Hepatocyte (in vitro differentiated cells): ENCODE results near the gene WDTC1. TPM values are rescaled to one million over a fixed set of nuclear protein-coding genes. Genes with fewer than 3 reads are reported as not detected.
A peak's percentile ranks its signal among the peaks of the same experiment; 100 is the strongest.

Experiments
- DNase-seq: peaks from one replicate; pipeline ENCODE4 v3.0.0-alpha.2; 2016; ENCODE audit warnings: low spot score
- H2AFZ ChIP-seq: fragments of 200-600 bp; sonication (generic); 2 replicates; pipeline ENCODE4 v1.6.0; 2016; ENCODE audit warnings: antibody characterized with exemption, mild to moderate bottlenecking
- H3K27ac ChIP-seq: fragments of 200-600 bp; sonication (generic); 2 replicates; pipeline ENCODE4 v1.5.1; 2016; ENCODE audit warnings: mild to moderate bottlenecking
- H3K27me3 ChIP-seq: fragments of 200-600 bp; sonication (generic); 2 replicates; pipeline ENCODE4 v1.6.1; 2016
- H3K36me3 ChIP-seq: fragments of 200-600 bp; sonication (generic); replicated peaks from 2 replicates; pipeline ENCODE4 v1.5.1; 2016; ENCODE audit warnings: low read depth; ENCODE audit not compliant: insufficient read depth
- H3K4me1 ChIP-seq: fragments of 200-600 bp; sonication (generic); 2 replicates; pipeline ENCODE4 v1.5.1; 2016; ENCODE audit warnings: mild to moderate bottlenecking, moderate library complexity; ENCODE audit not compliant: insufficient read depth
- H3K4me2 ChIP-seq: fragments of 200-600 bp; sonication (generic); 2 replicates; pipeline ENCODE4 v1.6.0; 2016
- H3K4me3 ChIP-seq: fragments of 200-600 bp; sonication (generic); 2 replicates; pipeline ENCODE4 v1.5.1; 2016; ENCODE audit warnings: mild to moderate bottlenecking
- H3K79me2 ChIP-seq: fragments of 200-600 bp; sonication (generic); 2 replicates; pipeline ENCODE4 v1.6.0; 2017; ENCODE audit warnings: mild to moderate bottlenecking
- H3K9me2 ChIP-seq: fragments of 200-600 bp; sonication (generic); replicated peaks from 2 replicates; pipeline ENCODE4 v1.6.0; 2017; ENCODE audit warnings: mild to moderate bottlenecking; ENCODE audit not compliant: insufficient read depth
- H3K9me3 ChIP-seq: fragments of 200-600 bp; sonication (generic); 2 replicates; pipeline ENCODE4 v1.5.1; 2016; ENCODE audit warnings: low read depth, mild to moderate bottlenecking
- H4K20me1 ChIP-seq: fragments of 200-600 bp; sonication (generic); 2 replicates; pipeline ENCODE4 v1.6.0; 2016; ENCODE audit warnings: mild to moderate bottlenecking; ENCODE audit not compliant: insufficient read depth, poor library complexity, severe bottlenecking
- EZH2 ChIP-seq: fragments of 200-600 bp; sonication (generic); IDR thresholded peaks from 2 replicates; pipeline ENCODE4 v1.6.1; 2016; ENCODE audit warnings: antibody characterized with exemption, mild to moderate bottlenecking, borderline replicate concordance
- EZH2phosphoT487 ChIP-seq: fragments of 200-600 bp; sonication (generic); IDR thresholded peaks from one replicate; pipeline ENCODE4 v1.6.1; 2018; ENCODE audit warnings: antibody characterized with exemption, mild to moderate bottlenecking, low read depth, moderate library complexity; ENCODE audit not compliant: unreplicated experiment, severe bottlenecking
- WGBS: methylation state at CpG from one replicate; pipeline ENCODE4 v1.1.6; 2016; ENCODE audit warnings: low lambda C conversion rate; ENCODE audit errors: missing lambda C conversion rate; 5-methylcytosine and 5-hydroxymethylcytosine counted together
- polyA plus RNA-seq: library from polyadenylated mRNA; unstranded; fragments of >200 nt; fragmentation: Nextera tagmentation; extraction: Ambion mirVana; gene quantifications from 2 replicates; pipeline ENCODE4 v1.2.1, GENCODE V29; 2016
- total RNA-seq: library from RNA; depleted of rRNA; stranded (reverse); fragments of >200 nt; gene quantifications from 2 replicates; pipeline ENCODE4 v1.2.3, GENCODE V29; 2014
- TF ChIP-seq, protein P1 (sequence below): fragments of 200-600 bp; sonication (generic); IDR thresholded peaks from 2 replicates; pipeline ENCODE4 v1.5.1; 2016; ENCODE audit warnings: antibody characterized with exemption, mild to moderate bottlenecking; ENCODE audit not compliant: poor library complexity

Gene WDTC1
- total and polyA plus RNA-seq, 2 experiments from 2014 or later: 11.0 to 22.8 TPM

DNA sequence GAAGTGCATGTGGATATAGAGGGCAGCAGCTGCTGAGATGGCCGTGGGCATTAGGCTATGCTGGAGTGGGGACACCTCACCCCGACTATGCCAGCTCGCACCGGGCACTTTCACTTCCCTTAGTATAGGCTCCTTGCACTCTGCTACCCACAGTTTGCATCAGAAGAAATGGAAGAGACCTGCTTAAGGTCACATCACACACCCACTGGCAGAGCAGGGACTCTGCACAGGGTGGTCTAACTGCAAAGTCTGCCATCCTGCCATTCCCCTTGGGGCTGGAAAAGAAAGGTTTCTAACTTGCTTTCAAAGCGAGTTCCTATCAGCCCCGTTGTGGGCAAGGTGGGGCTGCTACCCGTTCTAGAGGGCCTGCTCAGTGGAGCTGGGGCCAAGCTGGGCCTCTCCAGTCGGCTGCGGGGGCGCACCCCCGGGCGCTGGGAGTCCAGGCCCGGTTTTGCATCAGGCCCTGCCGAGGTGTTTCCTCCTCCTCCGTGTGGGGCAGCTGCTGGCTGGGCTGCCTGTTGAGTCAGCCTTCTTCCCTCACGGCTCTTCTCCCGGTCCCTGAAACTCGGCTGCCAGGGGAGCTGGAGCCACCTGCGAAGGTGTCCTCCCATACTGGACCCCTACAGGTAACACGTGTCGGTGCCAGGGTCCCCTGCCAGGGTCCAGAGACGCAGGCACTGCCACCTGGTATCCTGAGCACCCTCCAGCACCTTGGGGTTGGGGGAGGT is 107.3 kb downstream of the WDTC1 start, which contains the start of gene SYTL1:
TSS of gene SYTL1 (plus strand) at position 498 of the 728 bp plus-strand sequence. CDS start 3,313 bp downstream, outside the sequence.
- Histone ChIP-seq H3K9me2 (no peaks in the 10 kb centered on the region), H3K27ac (peak within 1 kb of the TSS; percentile 72), H3K4me3 (peak within 1 kb of the TSS; percentile 20), H3K9me3 (no peaks in the 10 kb centered on the region), H3K36me3 (no peaks in the 10 kb centered on the region), H2AFZ (peak within 1 kb of the TSS; percentile 56), H3K79me2 (no peaks in the 10 kb centered on the region), H3K4me2 (peak within 1 kb of the TSS; percentile 91), H3K4me1 (peaks cover 16% of the 10 kb centered on the region), H3K27me3 (no peaks in the 10 kb centered on the region), H4K20me1 (no peaks in the 10 kb centered on the region)
- no peak for TF ChIP-seq EZH2
- TF ChIP-seq EZH2phosphoT487: no peak
- TF ChIP-seq, protein P1, sequence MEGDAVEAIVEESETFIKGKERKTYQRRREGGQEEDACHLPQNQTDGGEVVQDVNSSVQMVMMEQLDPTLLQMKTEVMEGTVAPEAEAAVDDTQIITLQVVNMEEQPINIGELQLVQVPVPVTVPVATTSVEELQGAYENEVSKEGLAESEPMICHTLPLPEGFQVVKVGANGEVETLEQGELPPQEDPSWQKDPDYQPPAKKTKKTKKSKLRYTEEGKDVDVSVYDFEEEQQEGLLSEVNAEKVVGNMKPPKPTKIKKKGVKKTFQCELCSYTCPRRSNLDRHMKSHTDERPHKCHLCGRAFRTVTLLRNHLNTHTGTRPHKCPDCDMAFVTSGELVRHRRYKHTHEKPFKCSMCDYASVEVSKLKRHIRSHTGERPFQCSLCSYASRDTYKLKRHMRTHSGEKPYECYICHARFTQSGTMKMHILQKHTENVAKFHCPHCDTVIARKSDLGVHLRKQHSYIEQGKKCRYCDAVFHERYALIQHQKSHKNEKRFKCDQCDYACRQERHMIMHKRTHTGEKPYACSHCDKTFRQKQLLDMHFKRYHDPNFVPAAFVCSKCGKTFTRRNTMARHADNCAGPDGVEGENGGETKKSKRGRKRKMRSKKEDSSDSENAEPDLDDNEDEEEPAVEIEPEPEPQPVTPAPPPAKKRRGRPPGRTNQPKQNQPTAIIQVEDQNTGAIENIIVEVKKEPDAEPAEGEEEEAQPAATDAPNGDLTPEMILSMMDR: no peak
- WGBS: 20% methylated on average over 22 of the region's 22 CpGs
- peak; percentile 86 for DNase-seq

DNA sequence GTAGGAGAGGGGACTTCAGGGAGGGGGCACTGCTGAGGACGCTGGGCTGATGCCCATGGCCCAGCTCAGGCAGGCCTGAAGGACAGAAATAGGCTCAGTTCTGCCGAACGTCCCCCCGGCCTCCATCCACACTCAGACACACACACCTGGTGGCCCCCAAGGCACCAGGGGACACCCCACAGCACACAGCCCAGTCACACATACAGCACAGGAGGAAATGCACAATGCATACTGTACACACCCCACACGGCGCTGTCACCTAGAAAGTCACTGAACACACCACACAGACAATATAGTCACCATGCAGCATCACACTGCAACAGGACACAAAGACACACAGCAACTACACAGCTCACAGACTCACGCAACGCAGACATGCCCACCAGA is 108.0 kb downstream of the WDTC1 start:
- peak overlapping the region; percentile 91 for H3K4me2 ChIP-seq

DNA sequence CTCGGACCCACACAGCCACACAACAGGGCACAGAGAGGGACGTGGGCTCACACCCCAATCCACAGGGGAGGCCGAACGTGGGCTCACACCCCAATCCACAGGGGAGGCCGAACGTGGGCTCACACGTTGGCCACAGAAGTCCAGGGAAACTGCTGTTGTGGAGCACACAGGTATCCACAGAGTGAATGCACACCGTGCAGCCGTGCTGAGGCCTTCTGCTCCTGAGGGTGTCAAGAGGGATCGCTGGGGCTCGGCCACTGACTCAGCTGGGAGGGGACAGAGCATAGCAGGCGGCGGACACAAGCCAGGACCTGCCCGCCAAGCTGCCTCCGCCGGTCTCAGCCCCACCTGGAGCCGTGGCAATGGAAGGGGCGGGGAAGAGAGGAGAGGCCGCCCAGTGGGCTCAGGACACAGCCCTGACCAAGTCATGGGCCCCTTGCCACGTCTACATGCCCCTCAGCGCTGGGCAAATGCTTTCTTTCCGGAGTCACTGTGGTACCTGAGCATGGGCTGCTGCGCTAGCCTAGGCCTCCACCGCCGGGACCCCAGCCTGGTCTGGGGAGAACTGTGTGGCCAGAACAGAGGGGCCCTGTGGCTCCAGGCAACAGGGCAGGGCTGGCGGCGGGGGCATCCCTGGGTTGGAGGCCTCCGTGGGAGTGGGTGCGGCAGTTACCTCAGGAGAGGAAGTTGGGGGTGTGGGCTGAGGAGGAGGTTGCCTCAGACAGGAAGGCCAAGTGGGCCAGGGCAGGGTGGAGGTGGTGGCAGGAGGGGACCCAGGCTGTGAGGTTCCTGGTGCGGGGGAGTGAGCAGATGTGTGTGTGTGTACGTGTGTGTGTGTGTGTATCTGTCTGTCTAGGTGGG is 108.6 kb downstream of the WDTC1 start:
- Histone ChIP-seq H3K27ac (peak overlapping the region; percentile 72), H3K79me2 (no peaks in the 10 kb centered on the region), H2AFZ (peak overlapping the region; percentile 40), H3K4me1 (peaks cover 16% of the 10 kb centered on the region), H4K20me1 (no peaks in the 10 kb centered on the region), H3K27me3 (no peaks in the 10 kb centered on the region), H3K36me3 (no peaks in the 10 kb centered on the region), H3K9me2 (no peaks in the 10 kb centered on the region), H3K4me2 (peak overlapping the region; percentile 91), H3K9me3 (no peaks in the 10 kb centered on the region), H3K4me3 (no peak overlapping the region)
- DNase-seq: peak; percentile 69
- TF ChIP-seq, protein P1: no peak
- TF ChIP-seq EZH2phosphoT487: no peak
- TF ChIP-seq EZH2: no peak
- 65% methylated on average over 30 of the region's 31 CpGs for WGBS

More for the DNA sequence above, 108.0 kb downstream of the WDTC1 start:
- Histone ChIP-seq H3K27ac (peak overlapping the region; percentile 72), H3K9me3 (no peaks in the 10 kb centered on the region), H3K79me2 (no peaks in the 10 kb centered on the region), H3K27me3 (no peaks in the 10 kb centered on the region), H3K4me3 (peak overlapping the region; percentile 20), H3K4me1 (peaks cover 16% of the 10 kb centered on the region), H4K20me1 (no peaks in the 10 kb centered on the region), H3K36me3 (no peaks in the 10 kb centered on the region), H3K9me2 (no peaks in the 10 kb centered on the region), H2AFZ (no peak overlapping the region)
- TF ChIP-seq, protein P1: no peak
- no peak for TF ChIP-seq EZH2
- no peak for TF ChIP-seq EZH2phosphoT487
- DNase-seq: no peak
- WGBS: 82% methylated on average over 8 of the region's 8 CpGs
